ENCODE measurements around the gene FXYD3. TPM values are rescaled to one million over a fixed set of nuclear protein-coding genes. Genes with fewer than 3 reads are reported as not detected.

Gene FXYD3
- total RNA-seq, 1 donor from 2014 or later, result not detected

- Histone ChIP-seq H3K4me1 (ENCODE audit: control insufficient read depth in 3 of 3, insufficient read depth in 3 of 3, low read length in 3 of 3) (peaks cover 49 to 76% (median 60%) of the 10 kb centered on the region in 3 donors), H3K4me3 (ENCODE audit: low read length in 3 of 3) (peak within 1 kb of the TSS; percentile 88 to 93 (median 91)), H3K27me3 (ENCODE audit: control insufficient read depth in 3 of 3, insufficient read depth in 3 of 3, low read length in 3 of 3) (no peaks in the 10 kb centered on the region), H3K9me3 (ENCODE audit: control insufficient read depth in 3 of 3, low read length in 3 of 3) (no peaks in the 10 kb centered on the region), H3K27ac (ENCODE audit: low read depth, low read length) (peak within 1 kb of the TSS; percentile 94), H3K9ac (ENCODE audit: low read depth in 1 of 3, low read length in 3 of 3) (peak within 1 kb of the TSS; percentile 87 to 99 (median 98)), H3K36me3 (ENCODE audit: control insufficient read depth in 3 of 3, insufficient read depth in 3 of 3, low read length in 3 of 3) (peaks cover 0 to 4% (median 2%) of the 10 kb centered on the region in 3 donors)
Measured at GRCh38 chr19:35138305-35138892, 22.8 kb downstream of the FXYD3 start, which contains the start of gene FXYD1. FXYD1 (plus strand) TSS chr19:35138824; CDS start chr19:35140080, 1,256 bp downstream.

- Histone ChIP-seq H3K9me3 (ENCODE audit: control insufficient read depth in 3 of 3, low read length in 3 of 3) (no peaks in the 10 kb centered on the region), H3K27me3 (ENCODE audit: control insufficient read depth in 3 of 3, insufficient read depth in 3 of 3, low read length in 3 of 3) (no peaks in the 10 kb centered on the region), H3K4me3 (ENCODE audit: low read length in 3 of 3) (peak overlapping the region; percentile 88 to 93 (median 91)), H3K9ac (ENCODE audit: low read depth in 1 of 3, low read length in 3 of 3) (peak overlapping the region; percentile 86 to 99 (median 98)), H3K27ac (ENCODE audit: low read depth, low read length) (peak overlapping the region; percentile 94), H3K36me3 (ENCODE audit: control insufficient read depth in 3 of 3, insufficient read depth in 3 of 3, low read length in 3 of 3) (peaks cover 0 to 3% (median 2%) of the 10 kb centered on the region in 3 donors), H3K4me1 (ENCODE audit: control insufficient read depth in 3 of 3, insufficient read depth in 3 of 3, low read length in 3 of 3) (peaks cover 49 to 58% (median 49%) of the 10 kb centered on the region in 3 donors)
Measured at GRCh38 chr19:35140207-35140961, 24.8 kb downstream of the FXYD3 start.

- Histone ChIP-seq H3K36me3 (ENCODE audit: control insufficient read depth in 3 of 3, insufficient read depth in 3 of 3, low read length in 3 of 3) (peaks cover 0 to 3% (median 2%) of the 10 kb centered on the region in 3 donors), H3K9ac (ENCODE audit: low read depth in 1 of 3, low read length in 3 of 3) (peak overlapping the region; percentile 86 to 99 (median 98)), H3K9me3 (ENCODE audit: control insufficient read depth in 3 of 3, low read length in 3 of 3) (no peaks in the 10 kb centered on the region), H3K27me3 (ENCODE audit: control insufficient read depth in 3 of 3, insufficient read depth in 3 of 3, low read length in 3 of 3) (no peaks in the 10 kb centered on the region), H3K27ac (ENCODE audit: low read depth, low read length) (peak overlapping the region; percentile 94), H3K4me3 (ENCODE audit: low read length in 3 of 3) (peak overlapping the region; percentile 88 to 93 (median 91)), H3K4me1 (ENCODE audit: control insufficient read depth in 3 of 3, insufficient read depth in 3 of 3, low read length in 3 of 3) (peaks cover 41 to 50% (median 46%) of the 10 kb centered on the region in 3 donors)
Measured at GRCh38 chr19:35140962-35141836, 25.6 kb downstream of the FXYD3 start.

GRCh38 chr19:35141837-35142605 is 26.4 kb downstream of the FXYD3 start:
- Histone ChIP-seq H3K27ac (ENCODE audit: low read depth, low read length) (peak overlapping the region; percentile 56), H3K9ac (ENCODE audit: low read depth in 1 of 3, low read length in 3 of 3) (peak overlapping the region in 1 of 3 donors; percentile 18), H3K36me3 (ENCODE audit: control insufficient read depth in 3 of 3, insufficient read depth in 3 of 3, low read length in 3 of 3) (peaks cover 0 to 3% (median 2%) of the 10 kb centered on the region in 3 donors), H3K4me3 (ENCODE audit: low read length in 3 of 3) (peak overlapping the region in 1 of 3 donors; percentile 24), H3K4me1 (ENCODE audit: control insufficient read depth in 3 of 3, insufficient read depth in 3 of 3, low read length in 3 of 3) (peaks cover 36 to 41% (median 40%) of the 10 kb centered on the region in 3 donors), H3K27me3 (ENCODE audit: control insufficient read depth in 3 of 3, insufficient read depth in 3 of 3, low read length in 3 of 3) (no peaks in the 10 kb centered on the region), H3K9me3 (ENCODE audit: control insufficient read depth in 3 of 3, low read length in 3 of 3) (no peaks in the 10 kb centered on the region)

GRCh38 chr19:35142606-35143230 is 27.1 kb downstream of the FXYD3 start:
- Histone ChIP-seq H3K4me1 (ENCODE audit: control insufficient read depth in 3 of 3, insufficient read depth in 3 of 3, low read length in 3 of 3) (peaks cover 33 to 34% (median 33%) of the 10 kb centered on the region in 3 donors), H3K4me3 (ENCODE audit: low read length in 3 of 3) (no peak overlapping the region), H3K36me3 (ENCODE audit: control insufficient read depth in 3 of 3, insufficient read depth in 3 of 3, low read length in 3 of 3) (peaks cover 0 to 3% (median 2%) of the 10 kb centered on the region in 3 donors), H3K9ac (ENCODE audit: low read depth in 1 of 3, low read length in 3 of 3) (no peak overlapping the region), H3K27ac (ENCODE audit: low read depth, low read length) (no peak overlapping the region), H3K9me3 (ENCODE audit: control insufficient read depth in 3 of 3, low read length in 3 of 3) (no peaks in the 10 kb centered on the region), H3K27me3 (ENCODE audit: control insufficient read depth in 3 of 3, insufficient read depth in 3 of 3, low read length in 3 of 3) (no peaks in the 10 kb centered on the region)

- peaks cover 27 to 29% (median 28%) of the 10 kb centered on the region in 3 donors for H3K4me1 ChIP-seq (ENCODE audit: control insufficient read depth in 3 of 3, insufficient read depth in 3 of 3, low read length in 3 of 3)
- no peak within 1 kb of the TSS for H3K4me3 ChIP-seq (ENCODE audit: low read length in 3 of 3)
Measured at GRCh38 chr19:35143231-35143715, 27.6 kb downstream of the FXYD3 start, which contains the start of gene FXYD7. FXYD7 (plus strand) TSS chr19:35143255; CDS start chr19:35143334, 79 bp downstream.

GRCh38 chr19:35143818-35144217 is 28.2 kb downstream of the FXYD3 start:
- Histone ChIP-seq H3K4me1 (ENCODE audit: control insufficient read depth in 3 of 3, insufficient read depth in 3 of 3, low read length in 3 of 3) (peaks cover 26% of the 10 kb centered on the region in 3 donors), H3K27me3 (ENCODE audit: control insufficient read depth in 3 of 3, insufficient read depth in 3 of 3, low read length in 3 of 3) (no peaks in the 10 kb centered on the region), H3K4me3 (ENCODE audit: low read length in 3 of 3) (no peak overlapping the region), H3K36me3 (ENCODE audit: control insufficient read depth in 3 of 3, insufficient read depth in 3 of 3, low read length in 3 of 3) (peaks cover 0 to 3% (median 2%) of the 10 kb centered on the region in 3 donors), H3K9ac (ENCODE audit: low read depth in 1 of 3, low read length in 3 of 3) (no peak overlapping the region), H3K9me3 (ENCODE audit: control insufficient read depth in 3 of 3, low read length in 3 of 3) (no peaks in the 10 kb centered on the region), H3K27ac (ENCODE audit: low read depth, low read length) (no peak overlapping the region)

More at GRCh38 chr19:35143231-35143715, 27.6 kb downstream of the FXYD3 start, which contains the start of gene FXYD7:
- H3K27ac ChIP-seq (ENCODE audit: low read depth, low read length), result peak within 1 kb of the TSS; percentile 6
- no peaks in the 10 kb centered on the region for H3K27me3 ChIP-seq (ENCODE audit: control insufficient read depth in 3 of 3, insufficient read depth in 3 of 3, low read length in 3 of 3)
- H3K9me3 ChIP-seq (ENCODE audit: control insufficient read depth in 3 of 3, low read length in 3 of 3), result no peaks in the 10 kb centered on the region
- H3K36me3 ChIP-seq (ENCODE audit: control insufficient read depth in 3 of 3, insufficient read depth in 3 of 3, low read length in 3 of 3), result peaks cover 0 to 3% (median 2%) of the 10 kb centered on the region in 3 donors
- no peak within 1 kb of the TSS for H3K9ac ChIP-seq (ENCODE audit: low read depth in 1 of 3, low read length in 3 of 3)

GRCh38 chr19:35144259-35144599 is 28.6 kb downstream of the FXYD3 start:
- Histone ChIP-seq H3K4me3 (ENCODE audit: low read length in 3 of 3) (no peak overlapping the region), H3K4me1 (ENCODE audit: control insufficient read depth in 3 of 3, insufficient read depth in 3 of 3, low read length in 3 of 3) (peaks cover 26% of the 10 kb centered on the region in 3 donors), H3K9me3 (ENCODE audit: control insufficient read depth in 3 of 3, low read length in 3 of 3) (no peaks in the 10 kb centered on the region), H3K27me3 (ENCODE audit: control insufficient read depth in 3 of 3, insufficient read depth in 3 of 3, low read length in 3 of 3) (no peaks in the 10 kb centered on the region), H3K36me3 (ENCODE audit: control insufficient read depth in 3 of 3, insufficient read depth in 3 of 3, low read length in 3 of 3) (peaks cover 0 to 3% (median 2%) of the 10 kb centered on the region in 3 donors), H3K9ac (ENCODE audit: low read depth in 1 of 3, low read length in 3 of 3) (no peak overlapping the region), H3K27ac (ENCODE audit: low read depth, low read length) (no peak overlapping the region)
